OCI-LY3 (cell line): ENCODE results near the gene EFEMP1.

Source experiments
- H2AFZ ChIP-seq: fragments of 200-600, 300-600 bp; shearing (Covaris generic); 2 replicates; pipeline ENCODE4 v1.6.0; 2014; ENCODE audit warnings: antibody characterized with exemption, low read depth, low read length
- H3K27ac ChIP-seq: fragments of 200-600, 300-600 bp; sonication (generic); 2 replicates; pipeline ENCODE4 v1.5.1; 2014; ENCODE audit warnings: mild to moderate bottlenecking, low read length, moderate library complexity, mixed read lengths
- H3K27me3 ChIP-seq: fragments of 200-600, 300-600 bp; sonication (generic); 2 replicates; pipeline ENCODE4 v1.6.1; 2014; ENCODE audit warnings: low read depth, low read length, mixed read lengths
- H3K36me3 ChIP-seq: fragments of 200-600, 300-600 bp; sonication (generic); replicated peaks from 2 replicates; pipeline ENCODE3; 2014; ENCODE audit warnings: low read depth, low read length, mixed read lengths
- H3K4me1 ChIP-seq: fragments of 300-600, 200-600 bp; sonication (generic); 2 replicates; pipeline ENCODE4 v1.6.1; 2014; ENCODE audit warnings: low read length, mixed read lengths
- H3K4me2 ChIP-seq: fragments of 200-600, 300-600 bp; sonication (generic); 2 replicates; pipeline ENCODE4 v1.6.1; 2014; ENCODE audit warnings: low read length, mixed read lengths
- H3K4me3 ChIP-seq: fragments of 300-600, 200-600 bp; sonication (generic); 2 replicates; pipeline ENCODE4 v1.5.1; 2014; ENCODE audit warnings: antibody characterized with exemption, mild to moderate bottlenecking, low read length, moderate library complexity
- H3K79me2 ChIP-seq: fragments of 300-600, 200-600 bp; shearing (Covaris generic); 2 replicates; pipeline ENCODE4 v1.6.1; 2014; ENCODE audit warnings: mild to moderate bottlenecking, low read length, mixed read lengths
- H3K9ac ChIP-seq: fragments of 300-600, 200-600 bp; shearing (Covaris generic); 2 replicates; pipeline ENCODE4 v1.6.0; 2014; ENCODE audit warnings: mild to moderate bottlenecking, low read length, moderate library complexity
- H3K9me3 ChIP-seq: fragments of 200-600, 300-600 bp; shearing (Covaris generic); 2 replicates; pipeline ENCODE4 v1.6.1; 2014; ENCODE audit warnings: low read length, mixed read lengths; ENCODE audit not compliant: insufficient read depth
- H4K20me1 ChIP-seq: fragments of 200-600, 300-600 bp; sonication (generic); 2 replicates; pipeline ENCODE4 v1.6.1; 2016; ENCODE audit warnings: low read length, mixed read lengths; ENCODE audit not compliant: insufficient read depth
- EZH2phosphoT487 ChIP-seq: fragments of 200-600 bp; shearing (Covaris generic); IDR thresholded peaks from 2 replicates; pipeline ENCODE4 v1.6.1; 2018; ENCODE audit warnings: antibody characterized with exemption, mixed run types, low read depth
- TF ChIP-seq, protein P1 (sequence below): fragments of 200-600, 300-600 bp; sonication (generic); IDR thresholded peaks from 2 replicates; pipeline ENCODE4 v1.5.1; 2014; ENCODE audit warnings: antibody characterized with exemption, low read length, low read depth

Gene EFEMP1

DNA sequence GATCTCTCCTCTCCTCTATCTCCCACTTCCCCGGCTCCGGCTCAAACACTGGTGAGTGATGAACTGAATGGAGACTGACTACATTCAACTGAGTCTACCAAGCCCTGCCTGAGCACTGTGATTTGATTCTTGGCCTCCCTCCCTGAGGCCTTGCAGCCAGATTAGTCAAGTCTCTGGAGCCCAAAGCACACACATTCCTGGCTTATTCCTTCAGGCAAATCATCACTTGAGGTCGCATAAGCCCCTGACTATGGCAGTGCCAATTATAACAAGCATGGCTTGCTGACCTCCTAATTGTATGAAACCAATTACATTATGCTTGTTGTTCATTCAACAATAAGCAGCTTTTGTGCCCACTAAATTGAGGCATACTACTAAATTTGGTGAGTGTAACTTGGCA, 34.6 kb downstream of the EFEMP1 start:
- no peaks in the 10 kb centered on the region for H3K79me2 ChIP-seq
- no peak overlapping the region for H3K27ac ChIP-seq
- H3K36me3 ChIP-seq: no peaks in the 10 kb centered on the region
- H2AFZ ChIP-seq: no peak overlapping the region
- TF ChIP-seq, protein P1, sequence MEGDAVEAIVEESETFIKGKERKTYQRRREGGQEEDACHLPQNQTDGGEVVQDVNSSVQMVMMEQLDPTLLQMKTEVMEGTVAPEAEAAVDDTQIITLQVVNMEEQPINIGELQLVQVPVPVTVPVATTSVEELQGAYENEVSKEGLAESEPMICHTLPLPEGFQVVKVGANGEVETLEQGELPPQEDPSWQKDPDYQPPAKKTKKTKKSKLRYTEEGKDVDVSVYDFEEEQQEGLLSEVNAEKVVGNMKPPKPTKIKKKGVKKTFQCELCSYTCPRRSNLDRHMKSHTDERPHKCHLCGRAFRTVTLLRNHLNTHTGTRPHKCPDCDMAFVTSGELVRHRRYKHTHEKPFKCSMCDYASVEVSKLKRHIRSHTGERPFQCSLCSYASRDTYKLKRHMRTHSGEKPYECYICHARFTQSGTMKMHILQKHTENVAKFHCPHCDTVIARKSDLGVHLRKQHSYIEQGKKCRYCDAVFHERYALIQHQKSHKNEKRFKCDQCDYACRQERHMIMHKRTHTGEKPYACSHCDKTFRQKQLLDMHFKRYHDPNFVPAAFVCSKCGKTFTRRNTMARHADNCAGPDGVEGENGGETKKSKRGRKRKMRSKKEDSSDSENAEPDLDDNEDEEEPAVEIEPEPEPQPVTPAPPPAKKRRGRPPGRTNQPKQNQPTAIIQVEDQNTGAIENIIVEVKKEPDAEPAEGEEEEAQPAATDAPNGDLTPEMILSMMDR: no peak
- no peak for TF ChIP-seq EZH2phosphoT487
- H3K9me3 ChIP-seq: no peaks in the 10 kb centered on the region
- no peak overlapping the region for H3K9ac ChIP-seq
- H3K4me1 ChIP-seq: no peaks in the 10 kb centered on the region
- H3K4me3 ChIP-seq: no peak overlapping the region
- no peaks in the 10 kb centered on the region for H4K20me1 ChIP-seq
- H3K4me2 ChIP-seq: no peak overlapping the region
- no peaks in the 10 kb centered on the region for H3K27me3 ChIP-seq

DNA sequence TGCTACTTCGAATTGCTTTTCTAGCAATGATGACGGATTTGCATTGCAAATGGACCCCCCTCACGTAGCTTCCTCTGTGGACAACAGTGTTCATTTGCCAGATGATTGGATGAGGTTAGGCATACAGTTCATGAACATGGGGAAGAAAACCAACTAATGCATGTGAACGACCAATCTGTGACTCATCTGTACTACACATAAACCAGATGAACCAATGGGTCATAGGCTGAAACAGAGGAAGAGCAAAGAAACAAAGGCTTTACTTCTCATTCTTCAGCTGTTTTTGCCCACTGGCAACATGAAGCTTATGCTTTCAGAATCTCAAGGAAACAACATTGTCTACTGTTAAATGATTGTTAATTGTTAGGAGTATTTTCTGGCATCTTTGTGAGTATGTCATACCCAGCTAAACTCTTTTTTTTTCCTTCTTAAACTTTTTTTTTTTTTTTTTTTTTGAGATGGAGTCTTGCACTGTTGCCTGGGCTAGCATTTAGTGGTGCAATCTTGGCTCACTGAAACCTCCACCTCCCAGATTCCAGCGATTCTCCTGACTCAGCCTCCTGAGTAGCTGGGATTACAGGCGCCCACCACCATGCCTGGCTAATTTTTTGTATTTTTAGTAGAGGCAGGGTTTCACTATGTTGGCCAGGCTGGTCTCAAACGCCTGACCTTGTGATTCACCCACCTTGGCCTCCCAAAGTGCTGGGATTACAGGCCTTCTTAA, 35.5 kb downstream of the EFEMP1 start:
- Histone ChIP-seq H3K4me3 (no peak overlapping the region), H3K9ac (no peak overlapping the region), H3K27me3 (no peaks in the 10 kb centered on the region), H3K36me3 (no peaks in the 10 kb centered on the region), H2AFZ (no peak overlapping the region), H3K4me1 (no peaks in the 10 kb centered on the region), H3K9me3 (no peaks in the 10 kb centered on the region), H3K79me2 (no peaks in the 10 kb centered on the region), H3K4me2 (no peak overlapping the region), H3K27ac (no peak overlapping the region), H4K20me1 (no peaks in the 10 kb centered on the region)
- no peak for TF ChIP-seq EZH2phosphoT487
- TF ChIP-seq, protein P1: no peak

DNA sequence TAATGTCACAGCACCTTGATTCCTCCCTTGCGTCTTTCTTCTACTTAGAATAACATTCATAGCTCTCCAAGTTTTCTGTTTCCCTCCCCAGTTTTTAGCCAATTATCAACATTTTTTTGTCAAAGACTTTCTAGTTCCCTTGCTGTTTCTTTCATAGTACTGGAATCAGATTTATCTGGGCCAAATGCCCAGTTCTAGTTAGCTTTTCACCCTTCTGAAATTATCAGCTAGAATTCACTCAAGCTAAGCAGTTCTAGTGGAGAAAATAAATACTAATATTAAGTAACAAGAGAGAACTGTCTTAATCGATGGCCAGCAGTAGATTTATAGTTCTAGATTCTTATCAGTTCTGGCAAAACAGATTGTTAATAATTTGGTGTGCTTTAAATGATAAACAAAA, 36.2 kb downstream of the EFEMP1 start:
- Histone ChIP-seq H3K4me2 (no peak overlapping the region), H3K4me1 (no peaks in the 10 kb centered on the region), H3K27me3 (no peaks in the 10 kb centered on the region), H3K9ac (no peak overlapping the region), H3K36me3 (no peaks in the 10 kb centered on the region), H3K4me3 (no peak overlapping the region), H3K27ac (no peak overlapping the region), H4K20me1 (no peaks in the 10 kb centered on the region), H2AFZ (no peak overlapping the region; the same call in 1 of the 2 replicates), H3K9me3 (no peaks in the 10 kb centered on the region), H3K79me2 (no peaks in the 10 kb centered on the region)
- no peak for TF ChIP-seq EZH2phosphoT487

DNA sequence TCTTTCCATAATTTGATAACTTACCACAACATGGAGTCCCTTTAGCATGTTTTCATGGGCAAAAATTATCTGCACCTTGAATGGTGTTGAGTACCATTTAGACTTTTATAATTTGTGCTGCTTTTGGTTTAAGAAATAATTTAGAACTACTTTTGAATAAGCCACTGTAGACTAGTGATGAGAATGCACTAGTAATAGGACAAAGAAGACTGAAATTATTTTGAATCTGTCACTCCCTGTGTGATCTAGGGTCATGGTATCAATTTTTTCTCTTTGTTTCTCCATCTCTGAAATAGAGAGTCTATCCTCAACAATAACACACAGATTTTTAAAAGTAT, 37.7 kb downstream of the EFEMP1 start:
- no peaks in the 10 kb centered on the region for H3K79me2 ChIP-seq
- no peak overlapping the region for H3K9ac ChIP-seq
- H3K27me3 ChIP-seq: no peaks in the 10 kb centered on the region
- no peaks in the 10 kb centered on the region for H3K4me1 ChIP-seq
- H2AFZ ChIP-seq: no peak overlapping the region
- H3K9me3 ChIP-seq: no peaks in the 10 kb centered on the region
- H4K20me1 ChIP-seq: no peaks in the 10 kb centered on the region
- H3K4me2 ChIP-seq: no peak overlapping the region
- H3K27ac ChIP-seq: no peak overlapping the region
- no peaks in the 10 kb centered on the region for H3K36me3 ChIP-seq
- H3K4me3 ChIP-seq: no peak overlapping the region
- TF ChIP-seq, protein P1: no peak
- no peak for TF ChIP-seq EZH2phosphoT487
